Activated CD4-positive, alpha-beta T cell treated with anti-CD3 and anti-CD28 coated beads, Interleukin-2, amount 50 U/mL, for 48 hours (primary cell): ENCODE data around the gene HCK.

Experiments
- DNase-seq, 2 experiments: peaks; one replicate each; pipeline ENCODE4 v3.0.0-alpha.2; 2020

HCK gene

DNA sequence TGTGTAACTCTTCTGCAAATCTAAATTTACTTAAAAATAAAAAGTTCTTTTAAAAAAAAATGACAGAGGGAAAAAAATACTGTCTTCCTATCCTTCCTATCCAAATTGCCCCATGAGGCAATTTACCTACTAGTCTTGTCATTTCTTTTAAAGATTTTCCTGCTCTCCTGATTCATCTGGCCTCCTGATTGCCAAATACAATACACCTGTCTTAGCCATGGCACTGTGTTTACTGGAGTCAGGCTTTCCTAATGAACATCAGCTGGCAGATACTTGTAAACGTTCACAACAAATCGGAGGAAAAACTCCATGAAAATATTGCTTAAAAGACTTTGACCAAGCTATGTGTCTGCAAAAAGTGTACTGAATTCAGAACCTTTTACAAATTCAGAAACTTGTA is 78.9 kb downstream of the HCK start:
- no peak for DNase-seq

DNA sequence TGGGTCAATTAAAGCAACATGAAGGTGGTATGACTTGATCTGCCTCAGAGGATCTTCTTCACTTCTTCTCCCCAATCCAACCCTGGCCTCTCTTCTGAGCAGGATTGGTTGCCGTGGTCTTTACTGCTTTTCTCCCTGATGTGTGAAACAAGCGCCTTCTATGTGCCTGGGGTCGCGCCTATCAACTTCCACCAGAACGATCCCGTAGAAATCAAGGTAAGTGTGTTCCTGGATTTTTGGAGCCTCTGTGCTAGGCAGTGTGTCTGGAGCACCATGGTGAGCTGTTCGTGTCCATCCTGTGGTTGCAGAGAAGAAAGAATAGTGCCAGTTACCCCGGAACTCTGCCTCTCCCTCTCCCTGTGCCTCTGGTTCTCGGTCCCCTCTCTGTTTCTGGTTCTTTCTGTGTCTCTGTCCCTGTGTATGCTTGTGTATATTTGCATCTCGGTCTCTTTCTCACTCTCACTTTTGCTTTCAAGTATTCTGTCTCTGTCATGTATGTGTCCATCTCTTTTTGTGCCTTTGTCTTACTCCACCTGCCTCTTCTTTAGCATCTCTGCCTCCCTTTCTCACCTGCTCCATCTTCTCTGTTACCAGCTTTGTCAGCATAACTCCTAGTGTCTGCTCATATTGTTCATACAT is 81.0 kb downstream of the HCK start:
- no peak for DNase-seq

DNA sequence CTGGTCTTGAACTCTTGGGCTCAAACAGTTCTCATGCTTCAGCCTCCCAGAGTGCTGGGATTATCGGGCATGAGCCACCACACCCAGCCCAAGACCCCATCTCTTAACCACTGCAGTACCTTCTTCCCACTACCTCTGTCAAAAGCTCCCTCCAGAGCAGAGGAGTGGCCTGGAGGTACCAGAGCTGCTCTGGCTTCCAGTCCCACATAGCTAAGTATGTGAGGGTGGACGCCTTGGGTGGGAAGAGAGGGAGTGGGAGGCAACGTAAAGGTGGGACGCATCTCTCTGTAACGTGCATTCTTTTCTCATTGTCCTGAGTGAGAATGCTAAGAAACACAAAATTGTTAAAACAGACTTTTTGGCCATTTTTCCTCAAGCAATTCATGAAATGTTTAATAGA is 82.0 kb downstream of the HCK start:
- no peak for DNase-seq

DNA sequence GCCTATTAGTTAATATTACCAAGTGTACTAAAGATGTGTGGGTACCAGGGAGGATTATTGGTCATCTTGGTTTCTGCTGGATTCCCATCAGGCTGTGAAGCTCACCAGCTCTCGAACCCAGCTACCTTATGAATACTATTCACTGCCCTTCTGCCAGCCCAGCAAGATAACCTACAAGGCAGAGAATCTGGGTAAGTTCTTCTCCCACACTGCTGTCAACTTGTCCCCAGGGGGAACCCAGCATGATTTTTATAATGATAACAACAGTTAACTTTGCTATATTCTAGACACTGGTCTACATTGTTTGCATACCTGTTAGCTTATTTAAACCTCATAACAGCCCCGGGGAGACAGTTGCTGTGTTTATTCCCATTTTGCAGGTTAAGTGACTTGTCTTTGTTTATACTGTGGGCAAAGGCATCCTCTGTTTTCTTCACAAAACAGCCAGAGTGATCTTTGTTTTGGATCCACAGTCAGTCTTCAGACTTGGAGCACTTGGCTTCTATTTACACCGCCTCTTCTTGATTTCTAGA is 84.0 kb downstream of the HCK start:
- DNase-seq = no peak

DNA sequence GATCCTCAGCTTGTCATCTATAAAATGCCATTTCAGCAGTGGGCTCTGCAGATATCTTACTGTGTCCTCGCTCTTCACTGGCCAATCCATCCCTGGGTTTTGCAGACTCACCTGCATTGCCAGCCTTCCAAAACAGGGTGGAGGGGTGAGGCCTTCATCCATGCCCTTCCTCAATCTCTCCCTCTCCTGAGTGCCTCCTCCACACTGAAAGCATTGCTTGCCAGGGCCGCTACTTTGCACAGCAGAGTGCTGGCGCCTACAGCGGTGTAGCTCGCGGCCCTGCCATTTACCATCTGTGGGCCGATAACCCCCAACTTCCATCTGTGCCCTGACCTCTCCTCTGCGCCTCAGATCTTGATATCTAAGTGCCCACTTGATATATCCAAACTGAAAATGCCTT is 86.9 kb downstream of the HCK start:
- DNase-seq = no peak

DNA sequence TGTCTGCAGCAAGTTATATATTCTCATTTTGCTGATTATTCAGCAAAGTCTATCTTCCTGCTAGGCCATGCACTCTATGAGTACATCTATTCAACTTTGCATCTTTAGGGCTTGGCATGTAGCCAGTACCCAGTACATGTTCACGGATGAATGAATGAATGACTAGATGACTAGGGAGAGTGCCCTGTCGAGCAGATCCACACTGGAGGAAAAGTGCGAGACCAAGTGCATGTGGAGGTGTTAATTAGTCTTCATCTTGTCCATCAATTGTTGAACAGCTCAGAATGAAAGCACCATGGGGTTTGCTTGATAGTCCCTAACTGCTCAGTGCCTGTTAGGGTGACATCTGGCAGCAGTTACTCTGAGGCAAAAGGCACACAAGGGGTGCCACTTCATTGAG is 87.9 kb downstream of the HCK start:
- DNase-seq = no peak

DNA sequence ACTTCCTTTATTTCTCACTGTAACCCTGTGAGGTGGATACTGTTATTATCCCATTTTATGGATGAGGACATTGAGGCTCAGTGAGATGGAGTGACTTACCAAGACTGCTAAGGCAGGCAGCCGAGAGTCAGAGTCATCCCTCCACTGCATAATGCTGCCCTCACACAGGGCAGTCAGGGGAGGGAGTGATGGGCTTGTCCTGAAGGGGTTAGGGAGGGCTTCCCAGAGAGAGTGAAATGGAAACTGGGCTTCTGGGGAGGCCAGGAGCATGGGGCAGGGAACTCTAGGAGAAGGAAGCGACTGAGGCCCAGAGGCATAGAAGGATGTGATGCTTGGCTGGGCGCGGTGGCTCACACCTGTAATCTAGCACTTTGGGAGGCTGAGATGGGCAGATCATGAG is 88.6 kb downstream of the HCK start:
- no peak for DNase-seq

DNA sequence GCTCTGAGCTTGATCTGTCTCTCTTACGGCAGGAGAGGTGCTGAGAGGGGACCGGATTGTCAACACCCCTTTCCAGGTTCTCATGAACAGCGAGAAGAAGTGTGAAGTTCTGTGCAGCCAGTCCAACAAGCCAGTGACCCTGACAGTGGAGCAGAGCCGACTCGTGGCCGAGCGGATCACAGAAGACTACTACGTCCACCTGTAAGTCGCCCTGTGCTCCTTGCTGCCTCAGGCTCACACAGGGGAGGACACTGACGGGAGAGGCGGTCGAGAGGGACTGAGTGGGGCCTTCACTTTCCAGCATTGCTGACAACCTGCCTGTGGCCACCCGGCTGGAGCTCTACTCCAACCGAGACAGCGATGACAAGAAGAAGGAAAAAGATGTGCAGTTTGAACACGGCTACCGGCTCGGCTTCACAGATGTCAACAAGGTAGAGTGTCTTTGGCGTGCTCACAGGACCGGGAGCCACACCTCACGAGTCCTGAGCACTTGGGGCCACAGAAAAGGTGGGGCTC is 89.5 kb downstream of the HCK start:
- DNase-seq = no peak

DNA sequence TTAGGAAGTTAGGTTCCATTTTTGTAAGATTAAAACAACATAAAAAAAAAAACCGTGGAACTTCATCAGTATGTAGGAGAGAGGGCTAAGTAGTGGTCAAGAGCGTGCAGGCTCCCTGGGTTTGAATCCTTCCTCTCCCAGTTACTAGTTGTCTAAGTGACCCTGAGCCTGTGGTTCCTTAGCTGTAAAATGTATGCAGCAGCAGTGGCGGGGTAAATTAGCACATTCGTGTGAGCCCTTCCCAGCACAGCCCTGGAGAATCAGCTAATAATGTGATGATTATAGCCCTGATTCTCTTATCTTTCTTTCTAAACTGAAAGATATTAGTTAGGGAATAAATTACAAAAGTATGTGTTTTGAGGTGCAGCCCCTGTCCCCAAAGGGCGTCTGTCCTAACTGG is 90.0 kb downstream of the HCK start:
- DNase-seq = no peak

DNA sequence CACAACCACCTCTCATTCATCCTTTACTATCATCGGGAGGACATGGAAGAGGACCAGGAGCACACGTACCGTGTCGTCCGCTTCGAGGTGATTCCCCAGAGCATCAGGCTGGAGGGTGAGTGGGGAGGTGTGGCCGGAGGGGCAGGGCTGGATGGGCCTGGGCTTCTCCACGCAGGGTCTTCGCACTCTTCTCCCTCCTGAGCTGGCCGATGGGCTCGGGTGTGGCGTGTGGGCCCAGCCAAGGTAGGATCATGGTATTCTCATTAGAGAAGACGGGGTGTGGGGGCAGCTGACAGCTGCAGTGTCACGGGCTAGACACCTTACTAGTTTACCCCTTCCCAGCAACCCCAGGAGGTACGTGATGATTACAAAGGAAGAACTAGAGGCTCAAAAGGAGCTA is 90.9 kb downstream of the HCK start:
- DNase-seq = no peak

DNA sequence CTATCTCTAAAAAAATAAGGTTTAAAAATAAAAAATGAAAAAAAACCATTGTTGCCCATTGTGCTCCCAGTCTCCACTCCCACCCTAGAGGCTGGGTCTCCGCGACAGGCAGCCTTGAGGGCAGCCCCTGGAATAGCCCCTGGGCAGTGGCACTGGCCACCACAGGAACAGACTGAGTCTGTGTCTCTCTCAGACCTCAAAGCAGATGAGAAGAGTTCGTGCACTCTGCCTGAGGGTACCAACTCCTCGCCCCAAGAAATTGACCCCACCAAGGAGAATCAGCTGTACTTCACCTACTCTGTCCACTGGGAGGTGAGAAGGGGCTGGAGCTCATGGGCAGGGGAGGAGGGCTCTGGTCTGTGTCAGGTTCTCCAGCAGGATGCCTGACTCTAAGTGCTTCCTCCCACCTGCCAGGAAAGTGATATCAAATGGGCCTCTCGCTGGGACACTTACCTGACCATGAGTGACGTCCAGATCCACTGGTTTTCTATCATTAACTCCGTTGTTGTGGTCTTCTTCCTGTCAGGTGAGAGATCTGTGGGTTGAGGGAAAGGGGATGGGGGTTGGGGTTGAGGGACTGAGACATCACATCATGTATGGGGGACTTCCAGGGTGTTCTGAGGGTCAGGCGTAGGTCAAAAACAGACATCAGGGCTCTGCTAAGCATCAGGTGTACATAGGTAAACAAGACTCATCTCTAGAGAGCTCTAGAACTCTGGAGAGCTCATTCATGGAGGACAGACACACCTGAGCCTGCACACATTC is 93.0 kb downstream of the HCK start:
- no peak for DNase-seq

DNA sequence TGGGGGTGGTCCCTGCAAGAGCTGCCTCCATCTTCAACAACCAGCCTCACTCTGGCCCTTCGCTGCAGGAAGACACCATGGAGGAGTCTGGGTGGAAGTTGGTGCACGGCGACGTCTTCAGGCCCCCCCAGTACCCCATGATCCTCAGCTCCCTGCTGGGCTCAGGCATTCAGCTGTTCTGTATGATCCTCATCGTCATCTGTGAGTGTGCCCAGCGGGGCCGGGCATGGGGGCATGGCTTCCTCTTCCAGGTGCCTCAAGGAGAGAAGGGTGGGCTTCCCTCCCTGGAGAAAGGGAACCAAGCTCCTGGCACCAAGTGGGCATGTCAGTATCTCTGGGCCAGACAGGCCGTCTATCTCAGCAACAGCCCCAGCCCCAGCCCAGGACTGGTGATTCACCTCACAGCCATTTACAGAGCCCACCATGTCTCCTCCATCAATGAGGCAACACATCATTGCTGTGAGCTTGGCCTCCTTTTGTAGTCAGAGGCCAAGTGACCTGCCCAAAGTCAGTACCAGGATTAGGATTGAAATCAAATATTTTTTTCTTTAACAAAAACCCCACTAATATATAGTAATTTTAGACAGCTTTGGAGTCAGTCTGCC is 97.6 kb downstream of the HCK start:
- no peak for DNase-seq

DNA sequence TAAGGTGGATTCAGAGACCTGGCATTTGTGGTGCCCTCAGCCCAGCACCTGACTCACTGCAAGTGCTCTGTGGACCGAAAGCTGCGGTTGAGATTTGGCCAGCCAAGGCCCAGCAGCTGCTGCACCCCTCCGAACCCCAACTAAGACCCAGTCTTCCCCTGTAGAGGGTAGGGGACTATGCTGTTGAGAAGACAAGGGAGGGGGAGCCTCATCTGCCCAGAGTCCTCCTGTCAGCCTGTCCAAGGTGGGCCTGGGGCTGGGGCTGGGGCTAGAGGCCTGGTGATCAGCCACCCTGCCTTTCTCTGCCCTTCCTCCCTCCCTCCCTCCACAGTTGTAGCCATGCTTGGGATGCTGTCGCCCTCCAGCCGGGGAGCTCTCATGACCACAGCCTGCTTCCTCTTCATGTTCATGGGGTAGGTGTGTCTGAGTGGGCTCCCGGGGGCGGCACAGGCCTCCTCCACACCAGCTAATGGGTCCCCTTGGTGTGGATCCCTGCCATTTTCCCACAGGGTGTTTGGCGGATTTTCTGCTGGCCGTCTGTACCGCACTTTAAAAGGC is 98.3 kb downstream of the HCK start:
- DNase-seq = no peak
